Neural progenitor cell (in vitro differentiated cells): Measurements from ENCODE around the gene KCNMA1.

Experiments
- EZH2 ChIP-seq: fragments of 200-600 bp; sonication (generic); IDR thresholded peaks from 2 replicates; pipeline ENCODE4 v1.6.1; 2017; ENCODE audit warnings: antibody characterized with exemption, mild to moderate bottlenecking, moderate library complexity
- TF ChIP-seq, protein P1 (sequence below): fragments of 200-600 bp; sonication (generic); IDR thresholded peaks from 2 replicates; pipeline ENCODE4 v1.5.1; 2017; ENCODE audit warnings: antibody characterized with exemption, mild to moderate bottlenecking

- TF ChIP-seq, protein P1, sequence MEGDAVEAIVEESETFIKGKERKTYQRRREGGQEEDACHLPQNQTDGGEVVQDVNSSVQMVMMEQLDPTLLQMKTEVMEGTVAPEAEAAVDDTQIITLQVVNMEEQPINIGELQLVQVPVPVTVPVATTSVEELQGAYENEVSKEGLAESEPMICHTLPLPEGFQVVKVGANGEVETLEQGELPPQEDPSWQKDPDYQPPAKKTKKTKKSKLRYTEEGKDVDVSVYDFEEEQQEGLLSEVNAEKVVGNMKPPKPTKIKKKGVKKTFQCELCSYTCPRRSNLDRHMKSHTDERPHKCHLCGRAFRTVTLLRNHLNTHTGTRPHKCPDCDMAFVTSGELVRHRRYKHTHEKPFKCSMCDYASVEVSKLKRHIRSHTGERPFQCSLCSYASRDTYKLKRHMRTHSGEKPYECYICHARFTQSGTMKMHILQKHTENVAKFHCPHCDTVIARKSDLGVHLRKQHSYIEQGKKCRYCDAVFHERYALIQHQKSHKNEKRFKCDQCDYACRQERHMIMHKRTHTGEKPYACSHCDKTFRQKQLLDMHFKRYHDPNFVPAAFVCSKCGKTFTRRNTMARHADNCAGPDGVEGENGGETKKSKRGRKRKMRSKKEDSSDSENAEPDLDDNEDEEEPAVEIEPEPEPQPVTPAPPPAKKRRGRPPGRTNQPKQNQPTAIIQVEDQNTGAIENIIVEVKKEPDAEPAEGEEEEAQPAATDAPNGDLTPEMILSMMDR = no peak
- no peak for TF ChIP-seq EZH2
These were observed 107.6 kb downstream of the KCNMA1 start for GRCh38 chr10:77530011-77530410.
